PFSK-1 (cell line): ENCODE measurements around the gene SCCPDH.

ENCODE experiments used
- FOXP2 ChIP-seq: optimal IDR thresholded peaks from 2 replicates; pipeline ENCODE3; 2011; ENCODE audit warnings: borderline replicate concordance, control low read depth, inconsistent platforms; ENCODE audit not compliant: insufficient read depth; ENCODE audit errors: extremely low read length, extremely low read depth
- POLR2AphosphoS5 ChIP-seq: IDR thresholded peaks from 2 replicates; pipeline ENCODE4 v1.6.1; 2012; ENCODE audit warnings: low read depth, mild to moderate bottlenecking, control low read depth, low read length, moderate library complexity
- SIN3A ChIP-seq: IDR thresholded peaks from 2 replicates; pipeline ENCODE4 v1.6.1; 2012; ENCODE audit warnings: mild to moderate bottlenecking, low read length, moderate library complexity, borderline replicate concordance; ENCODE audit not compliant: insufficient read depth
- TAF1 ChIP-seq: IDR thresholded peaks from 2 replicates; pipeline ENCODE4 v1.6.1; 2012; ENCODE audit warnings: low read length, control low read depth, borderline replicate concordance; ENCODE audit not compliant: insufficient read depth
- TF ChIP-seq, protein P1 (sequence below), 2 experiments: IDR thresholded peaks; 2 replicates each; pipeline versions ENCODE4 v1.6.1 to v1.8.0; 2011 to 2012; ENCODE audit warnings: low read depth in 2 of 2, low read length in 2 of 2, control low read depth in 1 of 2, inconsistent platforms in 1 of 2, mild to moderate bottlenecking in 1 of 2, moderate library complexity in 1 of 2; ENCODE audit not compliant: insufficient read depth in 1 of 2

Gene SCCPDH

DNA sequence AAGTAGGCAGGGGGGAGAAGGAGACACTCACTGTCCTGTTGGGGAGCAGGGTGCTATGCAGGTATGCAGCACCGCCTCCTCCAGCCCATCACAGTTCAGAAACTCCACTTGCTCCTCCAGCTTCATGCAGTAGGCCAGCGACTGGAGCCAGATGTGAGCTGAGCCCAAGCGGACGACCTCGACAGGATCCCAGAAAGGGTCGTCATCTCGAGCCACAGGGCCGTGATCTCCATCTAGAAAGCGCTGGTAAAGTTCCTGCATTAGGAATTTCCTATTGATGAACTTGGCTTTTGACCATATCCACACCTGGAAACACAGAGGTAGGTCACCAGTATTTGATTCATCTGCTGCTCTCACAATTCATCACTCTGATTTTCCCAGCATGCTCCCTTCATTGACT lies 56.1 kb downstream of the SCCPDH start:
- TF ChIP-seq TAF1 = no peak
- TF ChIP-seq, protein P1, sequence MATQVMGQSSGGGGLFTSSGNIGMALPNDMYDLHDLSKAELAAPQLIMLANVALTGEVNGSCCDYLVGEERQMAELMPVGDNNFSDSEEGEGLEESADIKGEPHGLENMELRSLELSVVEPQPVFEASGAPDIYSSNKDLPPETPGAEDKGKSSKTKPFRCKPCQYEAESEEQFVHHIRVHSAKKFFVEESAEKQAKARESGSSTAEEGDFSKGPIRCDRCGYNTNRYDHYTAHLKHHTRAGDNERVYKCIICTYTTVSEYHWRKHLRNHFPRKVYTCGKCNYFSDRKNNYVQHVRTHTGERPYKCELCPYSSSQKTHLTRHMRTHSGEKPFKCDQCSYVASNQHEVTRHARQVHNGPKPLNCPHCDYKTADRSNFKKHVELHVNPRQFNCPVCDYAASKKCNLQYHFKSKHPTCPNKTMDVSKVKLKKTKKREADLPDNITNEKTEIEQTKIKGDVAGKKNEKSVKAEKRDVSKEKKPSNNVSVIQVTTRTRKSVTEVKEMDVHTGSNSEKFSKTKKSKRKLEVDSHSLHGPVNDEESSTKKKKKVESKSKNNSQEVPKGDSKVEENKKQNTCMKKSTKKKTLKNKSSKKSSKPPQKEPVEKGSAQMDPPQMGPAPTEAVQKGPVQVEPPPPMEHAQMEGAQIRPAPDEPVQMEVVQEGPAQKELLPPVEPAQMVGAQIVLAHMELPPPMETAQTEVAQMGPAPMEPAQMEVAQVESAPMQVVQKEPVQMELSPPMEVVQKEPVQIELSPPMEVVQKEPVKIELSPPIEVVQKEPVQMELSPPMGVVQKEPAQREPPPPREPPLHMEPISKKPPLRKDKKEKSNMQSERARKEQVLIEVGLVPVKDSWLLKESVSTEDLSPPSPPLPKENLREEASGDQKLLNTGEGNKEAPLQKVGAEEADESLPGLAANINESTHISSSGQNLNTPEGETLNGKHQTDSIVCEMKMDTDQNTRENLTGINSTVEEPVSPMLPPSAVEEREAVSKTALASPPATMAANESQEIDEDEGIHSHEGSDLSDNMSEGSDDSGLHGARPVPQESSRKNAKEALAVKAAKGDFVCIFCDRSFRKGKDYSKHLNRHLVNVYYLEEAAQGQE (IDR thresholded peaks at IDR 0.05; ENCODE audit: insufficient read depth in 1 of 2, low read depth in 2 of 2, low read length in 2 of 2) = no peak
- no peak for TF ChIP-seq POLR2AphosphoS5

DNA sequence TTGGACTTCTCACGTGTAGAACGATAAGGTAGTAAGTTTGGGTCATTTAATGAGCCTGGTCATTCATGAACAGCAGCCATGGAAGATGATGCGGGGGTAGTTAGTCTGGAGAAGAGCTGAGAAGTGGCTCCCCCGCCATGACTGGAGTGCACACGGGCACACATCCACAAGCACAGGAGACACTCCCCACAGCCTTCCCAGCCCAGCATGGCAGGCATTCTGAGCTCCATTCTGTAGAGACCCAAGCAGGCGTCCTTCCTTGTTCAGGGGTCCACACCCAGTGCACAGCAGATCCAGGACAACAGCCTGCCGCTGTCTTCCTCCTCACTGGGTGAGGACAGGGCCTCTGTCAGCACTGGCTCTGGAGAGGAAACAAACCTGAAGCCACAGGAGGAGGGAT lies 57.0 kb downstream of the SCCPDH start:
- TF ChIP-seq TAF1 (no peak), POLR2AphosphoS5 (no peak), SIN3A (no peak), FOXP2 (no peak)
- TF ChIP-seq, protein P1 (IDR thresholded peaks at IDR 0.05; ENCODE audit: insufficient read depth in 1 of 2, low read depth in 2 of 2, low read length in 2 of 2) = no peak

DNA sequence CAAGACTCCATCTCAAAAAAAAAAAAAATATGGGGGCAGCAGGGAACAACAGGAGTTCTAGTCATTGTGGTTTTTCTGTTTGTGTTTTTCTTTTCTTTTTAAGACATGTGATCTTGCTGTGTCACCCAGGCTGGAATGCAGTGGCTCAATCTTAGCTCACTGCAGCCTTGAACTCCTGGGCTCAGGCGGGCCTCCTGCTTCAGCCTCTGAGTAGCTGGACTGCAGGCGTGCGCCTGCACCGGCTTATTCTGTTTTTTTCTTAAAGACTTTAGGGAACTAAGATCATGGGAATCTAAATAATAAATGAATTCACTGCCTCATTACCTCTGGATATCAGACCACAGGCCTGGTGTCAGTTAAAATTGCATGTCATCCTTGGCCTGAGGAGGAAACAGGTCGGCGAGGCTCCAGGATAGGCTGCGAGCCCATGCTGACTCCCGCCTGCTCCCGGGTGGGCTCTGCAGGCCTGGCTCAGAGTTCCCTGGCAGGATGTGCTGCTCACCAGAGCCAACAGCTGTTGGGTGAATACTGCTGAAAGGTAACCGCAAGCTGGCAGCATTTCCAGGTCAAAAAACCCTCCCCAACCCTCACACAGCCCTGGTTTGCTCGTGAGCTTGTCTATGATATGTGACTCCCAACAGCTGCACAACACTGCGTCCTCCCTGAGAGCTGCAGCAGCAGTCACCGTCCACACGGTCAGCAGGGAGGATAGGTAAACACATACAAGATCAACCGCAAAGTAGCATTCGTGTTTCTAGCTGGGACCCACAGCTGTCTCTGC lies 58.1 kb downstream of the SCCPDH start:
- TF ChIP-seq FOXP2 = peak; percentile 77
- no peak for TF ChIP-seq SIN3A

DNA sequence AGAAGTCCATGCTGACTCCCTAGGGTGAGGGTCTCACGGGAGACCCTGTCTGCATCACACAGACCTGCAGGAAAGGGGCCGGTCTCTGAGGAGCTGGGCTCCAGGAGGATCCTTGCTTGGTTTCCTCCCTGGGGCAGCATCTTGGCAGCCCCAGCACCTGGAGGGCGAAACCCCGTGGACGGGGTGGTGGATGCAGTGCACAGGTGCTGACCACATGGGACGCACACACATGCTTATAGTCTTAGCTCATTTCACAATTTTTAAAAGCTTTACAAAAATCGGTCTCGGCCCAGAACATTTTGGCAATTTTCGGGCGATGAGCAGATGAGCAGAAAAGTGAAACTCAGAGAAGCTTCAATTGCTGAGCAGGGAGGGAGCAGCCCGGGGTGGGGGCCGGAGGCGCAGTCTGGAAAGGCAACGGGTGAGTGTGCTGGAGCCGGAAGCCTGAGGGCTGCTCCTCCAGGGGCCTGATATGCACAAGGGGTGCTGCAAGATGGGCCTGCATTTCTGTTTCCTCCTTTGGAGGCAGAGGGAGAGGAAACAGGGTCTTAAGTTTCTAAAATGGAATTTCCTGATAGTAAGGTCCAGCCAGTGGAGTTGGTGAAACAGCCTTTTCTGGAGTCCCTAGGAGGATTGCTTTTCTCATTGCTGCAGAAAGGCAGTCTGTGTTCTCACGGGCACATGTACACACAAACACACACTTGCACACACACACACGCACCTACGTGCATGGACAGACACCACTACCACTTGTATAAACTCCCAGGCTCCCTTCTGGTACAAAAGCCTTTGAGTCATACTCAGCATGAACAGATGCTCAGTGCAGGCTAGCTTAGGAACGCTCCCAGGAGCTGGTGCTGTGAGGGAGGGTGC lies 60.6 kb downstream of the SCCPDH start:
- TF ChIP-seq, protein P1 (IDR thresholded peaks at IDR 0.05; ENCODE audit: insufficient read depth in 1 of 2, low read depth in 2 of 2, low read length in 2 of 2) = no peak
- TF ChIP-seq POLR2AphosphoS5 (no peak), SIN3A (no peak), FOXP2 (no peak), TAF1 (no peak)

DNA sequence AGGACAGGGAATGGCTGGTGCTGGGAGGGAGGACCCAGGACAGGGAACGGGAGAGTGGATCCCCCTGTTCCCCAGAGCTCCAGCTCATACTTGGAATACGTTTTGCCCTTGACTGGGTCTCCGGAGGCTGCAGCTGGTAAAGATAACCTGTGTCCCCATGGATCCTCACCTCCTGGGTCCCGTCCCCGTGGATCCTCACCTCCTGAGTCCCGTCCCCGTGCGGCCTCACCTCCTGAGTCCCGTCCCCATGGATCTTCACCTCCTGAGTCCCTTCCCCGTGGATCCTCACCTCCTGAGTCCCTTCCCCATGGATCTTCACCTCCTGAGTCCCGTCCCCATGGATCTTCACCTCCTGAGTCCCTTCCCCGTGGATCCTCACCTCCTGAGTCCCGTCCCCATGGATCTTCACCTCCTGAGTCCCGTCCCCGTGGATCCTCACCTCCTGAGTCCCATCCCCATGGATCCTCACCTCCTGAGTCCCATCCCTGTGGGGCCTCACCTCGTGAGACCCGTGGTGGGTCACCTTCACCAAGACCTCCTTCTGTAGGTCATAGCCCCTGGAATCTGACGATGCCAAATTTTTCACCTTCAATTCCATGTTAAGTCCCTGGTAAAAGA lies 61.4 kb downstream of the SCCPDH start:
- no peak for TF ChIP-seq POLR2AphosphoS5
- TF ChIP-seq, protein P1 (IDR thresholded peaks at IDR 0.05; ENCODE audit: insufficient read depth in 1 of 2, low read depth in 2 of 2, low read length in 2 of 2) = no peak
- no peak for TF ChIP-seq TAF1
- no peak for TF ChIP-seq FOXP2
- no peak for TF ChIP-seq SIN3A
